Fibroblast of skin of left biceps (primary cell): ENCODE data around the gene SNRNP70.
A peak's percentile ranks its signal among the peaks of the same experiment; 100 is the strongest.
"Not testable (repeated sequence)": the region's sequence is repeated elsewhere in the genome, so short reads cannot be mapped to it uniquely, and the experiment has no call there.

ENCODE experiments used
- DNase-seq, 2 experiments: peaks; one replicate each; pipeline ENCODE4 v3.0.0-alpha.2; 2013; ENCODE audit warnings: low read depth in 2 of 2

Gene SNRNP70

GRCh38 chr19:49085020-49085867 is at the start of gene SNRNP70:
Gene SNRNP70 (plus strand): TSS chr19:49085451. CDS start chr19:49086415, 964 bp downstream.
- peak; percentile 99 for DNase-seq

- not testable (repeated sequence) for DNase-seq
Observed at GRCh38 chr19:49036815-49037214, 48.4 kb upstream of the SNRNP70 start, which contains the start of gene CGB1. Gene CGB1 (minus strand): TSS chr19:49036895. CDS start chr19:49036711, 184 bp downstream.

GRCh38 chr19:49038111-49038510 is 47.1 kb upstream of the SNRNP70 start:
- not testable (repeated sequence) for DNase-seq

- not testable (repeated sequence) for DNase-seq
Observed at GRCh38 chr19:49038557-49039276, 46.5 kb upstream of the SNRNP70 start.

GRCh38 chr19:49039736-49040135 is 45.5 kb upstream of the SNRNP70 start:
- DNase-seq = not testable (repeated sequence)

- DNase-seq = no peak
Observed at GRCh38 chr19:49042177-49042576, 43.1 kb upstream of the SNRNP70 start.

- not testable (repeated sequence) for DNase-seq
Observed at GRCh38 chr19:49042666-49043065, 42.6 kb upstream of the SNRNP70 start.

- not testable (repeated sequence) for DNase-seq
Observed at GRCh38 chr19:49043548-49043947, 41.7 kb upstream of the SNRNP70 start, which contains the start of gene CGB5. Gene CGB5 (plus strand): TSS chr19:49043848. CDS start chr19:49044210, 362 bp downstream.

GRCh38 chr19:49049011-49049410 is 36.2 kb upstream of the SNRNP70 start, which contains the start of gene CGB8:
Gene CGB8 (minus strand): TSS chr19:49049111. CDS start chr19:49048739, 372 bp downstream.
- DNase-seq = not testable (repeated sequence)

GRCh38 chr19:49049834-49050233 is 35.4 kb upstream of the SNRNP70 start:
- not testable (repeated sequence) for DNase-seq

- not testable (repeated sequence) for DNase-seq
Observed at GRCh38 chr19:49050376-49051033, 34.7 kb upstream of the SNRNP70 start.

GRCh38 chr19:49056101-49056901 is 28.9 kb upstream of the SNRNP70 start:
- no peak for DNase-seq

- DNase-seq = not testable (repeated sequence)
Observed at GRCh38 chr19:49056902-49057596, 28.2 kb upstream of the SNRNP70 start.

GRCh38 chr19:49057636-49058234 is 27.5 kb upstream of the SNRNP70 start, which contains the start of gene CGB7:
Gene CGB7 (minus strand): TSS chr19:49057749. CDS start chr19:49055375, 2,374 bp downstream.
- no peak for DNase-seq

GRCh38 chr19:49058562-49058961 is 26.7 kb upstream of the SNRNP70 start:
- DNase-seq = no peak

GRCh38 chr19:49059053-49059452 is 26.2 kb upstream of the SNRNP70 start:
- no peak for DNase-seq

GRCh38 chr19:49061000-49061399 is 24.3 kb upstream of the SNRNP70 start:
- DNase-seq = no peak

GRCh38 chr19:49061445-49061844 is 23.8 kb upstream of the SNRNP70 start:
- DNase-seq = no peak

- DNase-seq = no peak
Observed at GRCh38 chr19:49064029-49064629, 21.1 kb upstream of the SNRNP70 start.
